Measurements from ENCODE around the gene LIPN.

Gene LIPN

GRCh38 chr10:88786032-88786770 is 26.4 kb downstream of the LIPN start:
- FAIRE-seq: no peak

GRCh38 chr10:88787463-88787862 is 27.6 kb downstream of the LIPN start:
- FAIRE-seq: no peak

- FAIRE-seq: no peak
Measured at GRCh38 chr10:88788924-88789323, 29.1 kb downstream of the LIPN start.

- no peak for FAIRE-seq
Measured at GRCh38 chr10:88791924-88792323, 32.1 kb downstream of the LIPN start.

- FAIRE-seq: no peak
Measured at GRCh38 chr10:88792661-88793060, 32.8 kb downstream of the LIPN start.

- FAIRE-seq: no peak
Measured at GRCh38 chr10:88793712-88794299, 34.0 kb downstream of the LIPN start.

GRCh38 chr10:88794731-88795130 is 34.9 kb downstream of the LIPN start:
- no peak for FAIRE-seq

- no peak for FAIRE-seq
Measured at GRCh38 chr10:88800152-88801125, 40.6 kb downstream of the LIPN start.

GRCh38 chr10:88802523-88803285 is 42.9 kb downstream of the LIPN start, which contains the start of gene LIPM:
TSS of gene LIPM (plus strand) at chr10:88802730. CDS start at chr10:88802897, 167 bp downstream.
- no peak for FAIRE-seq

- FAIRE-seq: no peak
Measured at GRCh38 chr10:88803641-88804040, 43.8 kb downstream of the LIPN start.

GRCh38 chr10:88804083-88804812 is 44.4 kb downstream of the LIPN start:
- no peak for FAIRE-seq

GRCh38 chr10:88805361-88805760 is 45.5 kb downstream of the LIPN start:
- no peak for FAIRE-seq

GRCh38 chr10:88805924-88806323 is 46.1 kb downstream of the LIPN start:
- FAIRE-seq: no peak

- no peak for FAIRE-seq
Measured at GRCh38 chr10:88809621-88810020, 49.8 kb downstream of the LIPN start.

- no peak for FAIRE-seq
Measured at GRCh38 chr10:88810196-88810961, 50.6 kb downstream of the LIPN start.

GRCh38 chr10:88813200-88813599 is 53.4 kb downstream of the LIPN start:
- no peak for FAIRE-seq

GRCh38 chr10:88819290-88819689 is 59.5 kb downstream of the LIPN start:
- FAIRE-seq: no peak

GRCh38 chr10:88820748-88821401 is 61.1 kb downstream of the LIPN start:
- FAIRE-seq: no peak

GRCh38 chr10:88826388-88826787 is 66.6 kb downstream of the LIPN start:
- no peak for FAIRE-seq

GRCh38 chr10:88827671-88828070 is 67.9 kb downstream of the LIPN start:
- FAIRE-seq: no peak

GRCh38 chr10:88828310-88828709 is 68.5 kb downstream of the LIPN start:
- FAIRE-seq: no peak

Data from G401.6 (cell line).